PC-3 (cell line): ENCODE data around the gene ZMIZ1.

Experiments
- EZH2 ChIP-seq: fragments of 300-600 bp; sonication (generic); IDR thresholded peaks from one replicate; pipeline ENCODE4 v1.6.1; 2017; ENCODE audit warnings: antibody characterized with exemption, mild to moderate bottlenecking, low read length; ENCODE audit not compliant: unreplicated experiment
- TF ChIP-seq, protein P1 (sequence below): fragments of 300-600 bp; sonication (generic); conservative IDR thresholded peaks from 2 replicates; pipeline ENCODE4 v1.5.1; 2017; ENCODE audit warnings: antibody characterized with exemption, low read depth, mild to moderate bottlenecking, low read length

GRCh38 chr10:79336276-79336675 is 267.5 kb downstream of the ZMIZ1 start:
- TF ChIP-seq, protein P1, sequence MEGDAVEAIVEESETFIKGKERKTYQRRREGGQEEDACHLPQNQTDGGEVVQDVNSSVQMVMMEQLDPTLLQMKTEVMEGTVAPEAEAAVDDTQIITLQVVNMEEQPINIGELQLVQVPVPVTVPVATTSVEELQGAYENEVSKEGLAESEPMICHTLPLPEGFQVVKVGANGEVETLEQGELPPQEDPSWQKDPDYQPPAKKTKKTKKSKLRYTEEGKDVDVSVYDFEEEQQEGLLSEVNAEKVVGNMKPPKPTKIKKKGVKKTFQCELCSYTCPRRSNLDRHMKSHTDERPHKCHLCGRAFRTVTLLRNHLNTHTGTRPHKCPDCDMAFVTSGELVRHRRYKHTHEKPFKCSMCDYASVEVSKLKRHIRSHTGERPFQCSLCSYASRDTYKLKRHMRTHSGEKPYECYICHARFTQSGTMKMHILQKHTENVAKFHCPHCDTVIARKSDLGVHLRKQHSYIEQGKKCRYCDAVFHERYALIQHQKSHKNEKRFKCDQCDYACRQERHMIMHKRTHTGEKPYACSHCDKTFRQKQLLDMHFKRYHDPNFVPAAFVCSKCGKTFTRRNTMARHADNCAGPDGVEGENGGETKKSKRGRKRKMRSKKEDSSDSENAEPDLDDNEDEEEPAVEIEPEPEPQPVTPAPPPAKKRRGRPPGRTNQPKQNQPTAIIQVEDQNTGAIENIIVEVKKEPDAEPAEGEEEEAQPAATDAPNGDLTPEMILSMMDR = no peak
- TF ChIP-seq EZH2 = no peak
